GM12878 (cell line): Measurements from ENCODE around the gene BIRC5. TPM values are rescaled to one million over a fixed set of nuclear protein-coding genes. Genes with fewer than 3 reads are reported as not detected.

Experiments
- CHD1 ChIP-seq: IDR thresholded peaks from 2 replicates; pipeline ENCODE4 v1.6.1; 2012; ENCODE audit warnings: low read depth, low read length, improper control_type of control experiment
- ELK1 ChIP-seq: IDR thresholded peaks from 2 replicates; pipeline ENCODE4 v1.6.1; 2012; ENCODE audit warnings: low read depth, low read length, improper control_type of control experiment
- EP300 ChIP-seq, 2 experiments: fragments of 150-350 bp in 1 of 2; IDR thresholded peaks; 2 replicates each; pipeline ENCODE4 v1.6.1; 2011 to 2012; ENCODE audit warnings: low read depth in 2 of 2, low read length in 2 of 2, borderline replicate concordance in 1 of 2, improper control_type of control experiment in 1 of 2, inconsistent platforms in 1 of 2; ENCODE audit not compliant: control insufficient read depth in 1 of 2
- EZH2 ChIP-seq: IDR thresholded peaks from 2 replicates; pipeline ENCODE4 v1.6.1; 2012; ENCODE audit warnings: low read depth, mild to moderate bottlenecking, control low read depth, inconsistent platforms, low read length, borderline replicate concordance; ENCODE audit not compliant: control insufficient read depth
- JUNB ChIP-seq: IDR thresholded peaks from 2 replicates; pipeline ENCODE4 v1.6.1; 2016; ENCODE audit warnings: antibody characterized with exemption, mild to moderate bottlenecking
- JUND ChIP-seq: IDR thresholded peaks from 2 replicates; pipeline ENCODE4 v1.6.1; 2012; ENCODE audit warnings: low read depth, mild to moderate bottlenecking, low read length, improper control_type of control experiment, moderate library complexity
- NFXL1 ChIP-seq: fragments of 450-650 bp; IDR thresholded peaks from 2 replicates; pipeline ENCODE4 v1.6.1; 2017; ENCODE audit warnings: antibody characterized with exemption, mild to moderate bottlenecking, borderline replicate concordance
- NFYB ChIP-seq: IDR thresholded peaks from 2 replicates; pipeline ENCODE4 v1.6.1; 2011; ENCODE audit warnings: low read depth, mild to moderate bottlenecking, low read length, improper control_type of control experiment, moderate library complexity; ENCODE audit not compliant: insufficient read depth
- NR2C1 ChIP-seq: fragments of 450-650 bp; IDR thresholded peaks from 2 replicates; pipeline ENCODE4 v1.6.1; 2017; ENCODE audit warnings: antibody characterized with exemption, mild to moderate bottlenecking, moderate library complexity
- NR2F1 ChIP-seq: fragments of 450-650 bp; conservative IDR thresholded peaks from 2 replicates; pipeline ENCODE4 v1.6.1; 2017; ENCODE audit warnings: mild to moderate bottlenecking
- POLR2AphosphoS2 ChIP-seq: IDR thresholded peaks from 2 replicates; pipeline ENCODE4 v1.6.1; 2011; ENCODE audit warnings: low read depth, mild to moderate bottlenecking, low read length, improper control_type of control experiment, moderate library complexity
- POLR2AphosphoS5 ChIP-seq: IDR thresholded peaks from 2 replicates; pipeline ENCODE4 v1.6.1; 2011; ENCODE audit warnings: mild to moderate bottlenecking, low read length, inconsistent platforms
- SIN3A ChIP-seq: IDR thresholded peaks from 2 replicates; pipeline ENCODE4 v1.6.1; 2012; ENCODE audit warnings: low read depth, low read length, improper control_type of control experiment
- SREBF1 ChIP-seq: IDR thresholded peaks from 2 replicates; pipeline ENCODE4 v1.6.1; 2012; ENCODE audit warnings: mild to moderate bottlenecking, low read length
- STAT1 ChIP-seq: fragments of 450-650 bp; conservative IDR thresholded peaks from 2 replicates; pipeline ENCODE4 v1.6.1; 2014; ENCODE audit warnings: antibody characterized with exemption, mild to moderate bottlenecking
- SUPT20H ChIP-seq: IDR thresholded peaks from 2 replicates; pipeline ENCODE4 v1.6.1; 2011; ENCODE audit warnings: low read depth, mild to moderate bottlenecking, low read length, moderate library complexity, borderline replicate concordance; ENCODE audit not compliant: control insufficient read depth
- USF1 ChIP-seq: IDR thresholded peaks from 2 replicates; pipeline ENCODE4 v1.6.1; 2011; ENCODE audit warnings: borderline replicate concordance, low read depth, mild to moderate bottlenecking, moderate library complexity, mixed read lengths, low read length; ENCODE audit not compliant: insufficient read depth; ENCODE audit errors: extremely low read length
- ZBTB11 ChIP-seq: fragments of 450-650 bp; formaldehyde crosslinking; IDR thresholded peaks from 2 replicates; pipeline ENCODE4 v1.5.0; 2022; ENCODE audit warnings: mild to moderate bottlenecking, missing genetic modification characterization
- ZBTB40 ChIP-seq: fragments of 450-650 bp; IDR thresholded peaks from 2 replicates; pipeline ENCODE4 v1.6.1; 2016; ENCODE audit warnings: mild to moderate bottlenecking, moderate library complexity, borderline replicate concordance
- polyA plus RNA-seq, 11 experiments: library from polyadenylated mRNA; depleted of rRNA in 4 of 11; unstranded in 6 of 11; stranded (reverse) in 5 of 11; fragments of >200 nt; fragmentation: Nextera tagmentation in 4 of 11; fragmentation: Illumina TruSeq in 1 of 11; extraction: Ambion mirVana in 4 of 11; extraction: Trizol in 1 of 11; gene quantifications; 1 replicate in 1 of 11; 2 replicates in 10 of 11; pipeline versions ENCODE4 v1.2.1 to v1.2.3, GENCODE V29; 2011 to 2016; ENCODE audit warnings: inconsistent platforms in 2 of 11, missing spikeins in 2 of 11, low read depth in 1 of 11
- total RNA-seq, 4 experiments: library from RNA; depleted of rRNA in 3 of 4; stranded (reverse); fragments of >200 nt in 3 of 4; fragmentation: Illumina TruSeq in 1 of 4; extraction: Trizol in 1 of 4; gene quantifications; 2 replicates each; pipeline versions ENCODE4 v1.2.1 to v1.2.3, GENCODE V29; 2013 to 2021

Gene BIRC5
- total and polyA plus RNA-seq, 10 of the 15 experiments (the other 5 are each of a cell fraction or from before 2014, with no cell fraction given) = 41.0 to 175 (median 90.8) TPM

- TF ChIP-seq SIN3A (peak; percentile 97), ZBTB11 (CRISPR knock-in tag) (no peak), POLR2AphosphoS2 (peak; percentile 95), POLR2AphosphoS5 (peak; percentile 98), STAT1 (no peak), SUPT20H (no peak), USF1 (no peak), EP300 (IDR thresholded peaks at IDR 0.05; ENCODE audit: borderline replicate concordance in 1 of 2, control insufficient read depth in 1 of 2, low read depth in 2 of 2, low read length in 2 of 2) (no peak), SREBF1 (no peak), NR2F1 (0 out of 2 replicates have a peak, but pooled peaks have one; percentile 30), NR2C1 (no peak), EZH2 (no peak), ZBTB40 (no peak), ELK1 (no peak), JUND (no peak; the same call in 1 of the 2 replicates), CHD1 (no peak), NFYB (peak; percentile 92), JUNB (no peak), NFXL1 (no peak)
Observed at GRCh38 chr17:78186692-78187595, 27.1 kb upstream of the BIRC5 start, which contains the start of the genes AFMID and TK1 (continued).
